Neural progenitor cell (in vitro differentiated cells): ENCODE data around the gene DUSP3. TPM values are rescaled to one million over a fixed set of nuclear protein-coding genes. Genes with fewer than 3 reads are reported as not detected.
A peak's percentile ranks its signal among the peaks of the same experiment; 100 is the strongest.

Experiments
- DNase-seq: peaks from one replicate; pipeline ENCODE4 v3.0.0-alpha.2; 2016; ENCODE audit warnings: low spot score
- H2AFZ ChIP-seq: fragments of 200-600 bp; sonication (generic); replicated peaks from 2 replicates; pipeline ENCODE4 v1.6.1; 2016; ENCODE audit warnings: antibody characterized with exemption
- H3F3A ChIP-seq: fragments of 200-600 bp; sonication (generic); 2 replicates; pipeline ENCODE4 v1.6.1; 2016; ENCODE audit warnings: antibody characterized with exemption, low read depth
- H3K27ac ChIP-seq: fragments of 200-600 bp; sonication (generic); 2 replicates; pipeline ENCODE4 v1.5.1; 2016; ENCODE audit warnings: mild to moderate bottlenecking
- H3K27me3 ChIP-seq: fragments of 200-600 bp; sonication (generic); 2 replicates; pipeline ENCODE4 v1.6.1; 2016; ENCODE audit warnings: mild to moderate bottlenecking, moderate library complexity
- H3K36me3 ChIP-seq: fragments of 200-600 bp; sonication (generic); 2 replicates; pipeline ENCODE4 v1.5.1; 2016
- H3K4me1 ChIP-seq: fragments of 200-600 bp; sonication (generic); 2 replicates; pipeline ENCODE4 v1.6.1; 2016; ENCODE audit warnings: mixed run types
- H3K4me2 ChIP-seq: fragments of 200-600 bp; sonication (generic); 2 replicates; pipeline ENCODE4 v1.6.1; 2016
- H3K4me3 ChIP-seq: fragments of 200-600 bp; sonication (generic); 2 replicates; pipeline ENCODE4 v1.5.1; 2016
- H3K79me2 ChIP-seq: fragments of 200-600 bp; sonication (generic); 2 replicates; pipeline ENCODE4 v1.6.1; 2016; ENCODE audit warnings: low read depth
- H3K9ac ChIP-seq: fragments of 200-600 bp; sonication (generic); 2 replicates; pipeline ENCODE4 v1.6.1; 2016
- H3K9me3 ChIP-seq: fragments of 200-600 bp; sonication (generic); 2 replicates; pipeline ENCODE4 v1.5.1; 2016; ENCODE audit warnings: low read depth
- H4K20me1 ChIP-seq: fragments of 200-600 bp; sonication (generic); 2 replicates; pipeline ENCODE4 v1.6.1; 2016; ENCODE audit warnings: low read depth
- H3K27ac Mint-ChIP-seq: 3 replicates; pipeline ENCODE4 v1.8.0; 2021; ENCODE audit warnings: mixed read lengths
- H3K27me3 Mint-ChIP-seq: 2 replicates; pipeline ENCODE4 v1.8.0; 2022; ENCODE audit warnings: low read depth, mild to moderate bottlenecking, inconsistent platforms, moderate library complexity, mixed read lengths; ENCODE audit not compliant: insufficient read depth
- H3K36me3 Mint-ChIP-seq: 3 replicates; pipeline ENCODE4 v1.8.0; 2021; ENCODE audit warnings: mixed read lengths
- H3K4me1 Mint-ChIP-seq: 3 replicates; pipeline ENCODE4 v1.8.0; 2021; ENCODE audit warnings: mixed read lengths
- H3K4me3 Mint-ChIP-seq: 3 replicates; pipeline ENCODE4 v1.8.0; 2021; ENCODE audit warnings: mild to moderate bottlenecking, moderate library complexity, mixed read lengths
- H3K9me3 Mint-ChIP-seq: 3 replicates; pipeline ENCODE4 v1.8.0; 2020; ENCODE audit warnings: mixed read lengths
- CTCF ChIP-seq: fragments of 200-600 bp; sonication (generic); IDR thresholded peaks from 2 replicates; pipeline ENCODE4 v1.5.1; 2017; ENCODE audit warnings: antibody characterized with exemption, mild to moderate bottlenecking
- EZH2 ChIP-seq: fragments of 200-600 bp; sonication (generic); IDR thresholded peaks from 2 replicates; pipeline ENCODE4 v1.6.1; 2017; ENCODE audit warnings: antibody characterized with exemption, mild to moderate bottlenecking, moderate library complexity
- EZH2phosphoT487 ChIP-seq: fragments of 200-600 bp; sonication (generic); IDR thresholded peaks from 2 replicates; pipeline ENCODE4 v1.6.1; 2017; ENCODE audit warnings: antibody characterized with exemption
- total RNA-seq: library from RNA; depleted of rRNA; stranded (reverse); fragments of >200 nt; gene quantifications from 2 replicates; pipeline ENCODE4 v1.2.3, GENCODE V29; 2015; ENCODE audit warnings: low replicate concordance

Gene DUSP3
- total RNA-seq, 1 donor from 2014 or later: 20.8 TPM

GRCh38 chr17:43753493-43754129 is 25.2 kb downstream of the DUSP3 start:
- H3K36me3 Mint-ChIP-seq: no peaks in the 10 kb centered on the region
- H3K9me3 Mint-ChIP-seq: no peaks in the 10 kb centered on the region
- no peak for TF ChIP-seq EZH2phosphoT487
- TF ChIP-seq EZH2: no peak
- no peak for TF ChIP-seq CTCF
- no peaks in the 10 kb centered on the region for H3K4me1 ChIP-seq
- no peak overlapping the region for H3K4me3 ChIP-seq
- H3K27ac ChIP-seq: no peak overlapping the region
- no peaks in the 10 kb centered on the region for H3K36me3 ChIP-seq
- no peaks in the 10 kb centered on the region for H3K9me3 ChIP-seq
- H4K20me1 ChIP-seq: no peaks in the 10 kb centered on the region
- no peak overlapping the region for H2AFZ ChIP-seq
- H3K27ac Mint-ChIP-seq: no peak overlapping the region
- no peak overlapping the region for H3K9ac ChIP-seq
- peaks cover 20% of the 10 kb centered on the region for H3K27me3 Mint-ChIP-seq
- H3K4me2 ChIP-seq: no peak overlapping the region
- H3K79me2 ChIP-seq: no peaks in the 10 kb centered on the region
- no peaks in the 10 kb centered on the region for H3F3A ChIP-seq
- H3K27me3 ChIP-seq: peaks cover 26% of the 10 kb centered on the region
- H3K4me3 Mint-ChIP-seq: no peak overlapping the region
- H3K4me1 Mint-ChIP-seq: peaks cover 16% of the 10 kb centered on the region
- no peak for DNase-seq

GRCh38 chr17:43750153-43750552 is 28.6 kb downstream of the DUSP3 start:
- no peaks in the 10 kb centered on the region for H3K36me3 ChIP-seq
- Mint-ChIP-seq H3K4me3 (no peak overlapping the region), H3K36me3 (no peaks in the 10 kb centered on the region), H3K9me3 (no peaks in the 10 kb centered on the region), H3K4me1 (peaks cover 20% of the 10 kb centered on the region), H3K27me3 (peaks cover 16% of the 10 kb centered on the region), H3K27ac (peak overlapping the region; percentile 78)
- H4K20me1 ChIP-seq: no peaks in the 10 kb centered on the region
- no peak overlapping the region for H3K4me2 ChIP-seq
- H3F3A ChIP-seq: peaks cover 11% of the 10 kb centered on the region
- peaks cover 16% of the 10 kb centered on the region for H3K27me3 ChIP-seq
- H3K9me3 ChIP-seq: no peaks in the 10 kb centered on the region
- no peak overlapping the region for H3K27ac ChIP-seq
- TF ChIP-seq EZH2phosphoT487: no peak
- TF ChIP-seq CTCF: no peak
- TF ChIP-seq EZH2: no peak
- no peak overlapping the region for H3K9ac ChIP-seq
- no peak overlapping the region for H2AFZ ChIP-seq
- peaks cover 10% of the 10 kb centered on the region for H3K4me1 ChIP-seq
- H3K4me3 ChIP-seq: no peak overlapping the region
- no peaks in the 10 kb centered on the region for H3K79me2 ChIP-seq
- no peak for DNase-seq

GRCh38 chr17:43745541-43745940 is 33.2 kb downstream of the DUSP3 start:
- no peak overlapping the region for H2AFZ ChIP-seq
- peaks cover 8% of the 10 kb centered on the region for H3K27me3 Mint-ChIP-seq
- peak overlapping the region; percentile 24 for H3K4me3 Mint-ChIP-seq
- no peaks in the 10 kb centered on the region for H3K9me3 Mint-ChIP-seq
- no peak overlapping the region for H3K9ac ChIP-seq
- H3K36me3 Mint-ChIP-seq: no peaks in the 10 kb centered on the region
- peak overlapping the region; percentile 25 for H3K4me2 ChIP-seq
- H3K9me3 ChIP-seq: no peaks in the 10 kb centered on the region
- peak; percentile 52 for DNase-seq
- no peaks in the 10 kb centered on the region for H4K20me1 ChIP-seq
- peaks cover 12% of the 10 kb centered on the region for H3F3A ChIP-seq
- peaks cover 19% of the 10 kb centered on the region for H3K4me1 ChIP-seq
- peaks cover 35% of the 10 kb centered on the region for H3K4me1 Mint-ChIP-seq
- no peak overlapping the region for H3K27ac ChIP-seq
- H3K27ac Mint-ChIP-seq: no peak overlapping the region
- H3K36me3 ChIP-seq: no peaks in the 10 kb centered on the region
- no peak overlapping the region for H3K4me3 ChIP-seq
- H3K79me2 ChIP-seq: no peaks in the 10 kb centered on the region
- TF ChIP-seq EZH2phosphoT487: no peak
- no peak for TF ChIP-seq EZH2
- no peak for TF ChIP-seq CTCF
- no peaks in the 10 kb centered on the region for H3K27me3 ChIP-seq
